ENCODE data around the gene TAC4. TPM values are rescaled to one million over a fixed set of nuclear protein-coding genes. Genes with fewer than 3 reads are reported as not detected.

The TAC4 gene
- total and polyA plus RNA-seq, 2 donors (not counting 1 experiment from before 2014, with no cell fraction given), result not detected

DNA sequence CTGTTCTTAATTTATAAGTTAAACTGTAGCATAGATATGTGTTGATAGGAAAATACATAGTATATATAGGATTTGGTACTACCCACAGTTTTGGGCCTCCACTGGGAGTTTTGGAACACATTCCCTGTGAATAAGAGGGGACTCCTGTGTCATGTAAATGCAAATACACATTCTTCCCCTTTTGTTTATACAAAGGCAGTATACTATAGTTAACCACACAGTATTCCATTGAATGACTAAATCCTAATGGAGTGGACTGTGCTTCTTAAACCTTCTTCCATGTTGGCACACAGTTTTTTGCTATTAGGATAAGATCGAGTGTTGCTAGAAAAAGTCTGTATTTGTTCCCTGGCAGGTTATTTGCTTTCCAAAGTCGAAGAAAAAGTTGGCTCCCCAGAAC, 22.2 kb downstream of the TAC4 start:
- Histone ChIP-seq H3K36me3 (ENCODE audit: control insufficient read depth, insufficient read depth, low read length) (peaks cover 8% of the 10 kb centered on the region), H3K4me1 (ENCODE audit: control insufficient read depth, extremely low read depth, insufficient read depth, low read length) (peaks cover 8% of the 10 kb centered on the region), H3K27ac (ENCODE audit: insufficient read depth, low read length) (no peak overlapping the region), H3K4me2 (ENCODE audit: extremely low read depth, insufficient read depth, low read length) (no peak overlapping the region), H3K4me3 (replicated peaks in 1 of 4; ENCODE audit: control extremely low read depth in 1 of 4, insufficient read depth in 1 of 4, low read depth in 3 of 4, low read length in 4 of 4) (no peak overlapping the region), H3K27me3 (ENCODE audit: control insufficient read depth, insufficient read depth, low read length) (no peaks in the 10 kb centered on the region), H2AFZ (ENCODE audit: low read length) (no peak overlapping the region), H4K20me1 (ENCODE audit: control insufficient read depth, extremely low read depth, insufficient read depth, low read length) (no peaks in the 10 kb centered on the region), H3K9me3 (ENCODE audit: control insufficient read depth, insufficient read depth, low read depth, low read length) (no peaks in the 10 kb centered on the region), H3K9ac (ENCODE audit: insufficient read depth, low read length) (no peak overlapping the region), H3K79me2 (ENCODE audit: control insufficient read depth, insufficient read depth, low read length) (no peaks in the 10 kb centered on the region)
- TF ChIP-seq, protein P1, sequence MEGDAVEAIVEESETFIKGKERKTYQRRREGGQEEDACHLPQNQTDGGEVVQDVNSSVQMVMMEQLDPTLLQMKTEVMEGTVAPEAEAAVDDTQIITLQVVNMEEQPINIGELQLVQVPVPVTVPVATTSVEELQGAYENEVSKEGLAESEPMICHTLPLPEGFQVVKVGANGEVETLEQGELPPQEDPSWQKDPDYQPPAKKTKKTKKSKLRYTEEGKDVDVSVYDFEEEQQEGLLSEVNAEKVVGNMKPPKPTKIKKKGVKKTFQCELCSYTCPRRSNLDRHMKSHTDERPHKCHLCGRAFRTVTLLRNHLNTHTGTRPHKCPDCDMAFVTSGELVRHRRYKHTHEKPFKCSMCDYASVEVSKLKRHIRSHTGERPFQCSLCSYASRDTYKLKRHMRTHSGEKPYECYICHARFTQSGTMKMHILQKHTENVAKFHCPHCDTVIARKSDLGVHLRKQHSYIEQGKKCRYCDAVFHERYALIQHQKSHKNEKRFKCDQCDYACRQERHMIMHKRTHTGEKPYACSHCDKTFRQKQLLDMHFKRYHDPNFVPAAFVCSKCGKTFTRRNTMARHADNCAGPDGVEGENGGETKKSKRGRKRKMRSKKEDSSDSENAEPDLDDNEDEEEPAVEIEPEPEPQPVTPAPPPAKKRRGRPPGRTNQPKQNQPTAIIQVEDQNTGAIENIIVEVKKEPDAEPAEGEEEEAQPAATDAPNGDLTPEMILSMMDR (conservative IDR thresholded peaks at IDR 0.05 in 1 of 2, IDR thresholded peaks at IDR 0.05 in 1 of 2; ENCODE audit: low read depth in 1 of 2, low read length in 2 of 2), result no peak
- TF ChIP-seq EZH2 (IDR thresholded peaks at IDR 0.05; ENCODE audit: low read length, missing control alignments), result no peak
- no peak for DNase-seq (ENCODE audit: low read depth in 2 of 2)

DNA sequence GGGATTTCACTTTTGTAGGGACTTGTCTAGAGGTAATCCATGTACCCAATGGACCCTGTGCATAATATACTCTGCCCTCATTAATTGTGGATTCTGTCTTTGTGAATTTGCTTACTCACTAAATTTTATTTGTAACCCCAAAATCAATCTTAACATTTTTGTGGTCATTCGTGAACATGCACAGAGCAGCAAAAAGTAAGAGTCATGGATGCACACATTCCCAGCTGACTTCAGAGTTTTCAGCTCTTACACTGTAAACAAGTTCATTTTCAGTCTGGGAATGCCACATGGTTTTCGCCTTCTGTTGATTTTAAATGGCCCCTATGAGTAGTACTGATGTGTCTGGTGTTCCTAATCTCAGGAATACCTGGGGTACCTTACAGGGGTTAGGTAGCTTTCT, 24.3 kb downstream of the TAC4 start:
- H3K27me3 ChIP-seq (ENCODE audit: control insufficient read depth, insufficient read depth, low read length), result no peaks in the 10 kb centered on the region
- no peak overlapping the region for H2AFZ ChIP-seq (ENCODE audit: low read length)
- H3K4me3 ChIP-seq (replicated peaks in 1 of 4; ENCODE audit: control extremely low read depth in 1 of 4, insufficient read depth in 1 of 4, low read depth in 3 of 4, low read length in 4 of 4), result no peak overlapping the region
- H3K79me2 ChIP-seq (ENCODE audit: control insufficient read depth, insufficient read depth, low read length), result no peaks in the 10 kb centered on the region
- TF ChIP-seq EZH2 (IDR thresholded peaks at IDR 0.05; ENCODE audit: low read length, missing control alignments), result no peak
- TF ChIP-seq, protein P1 (conservative IDR thresholded peaks at IDR 0.05 in 1 of 2, IDR thresholded peaks at IDR 0.05 in 1 of 2; ENCODE audit: low read depth in 1 of 2, low read length in 2 of 2), result no peak
- DNase-seq (ENCODE audit: low read depth in 2 of 2), result peak; percentile 17 to 81
- H4K20me1 ChIP-seq (ENCODE audit: control insufficient read depth, extremely low read depth, insufficient read depth, low read length), result no peaks in the 10 kb centered on the region
- H3K4me1 ChIP-seq (ENCODE audit: control insufficient read depth, extremely low read depth, insufficient read depth, low read length), result peaks cover 5% of the 10 kb centered on the region
- no peak overlapping the region for H3K9ac ChIP-seq (ENCODE audit: insufficient read depth, low read length)
- H3K27ac ChIP-seq (ENCODE audit: insufficient read depth, low read length), result peak overlapping the region; percentile 63
- peaks cover 8% of the 10 kb centered on the region for H3K36me3 ChIP-seq (ENCODE audit: control insufficient read depth, insufficient read depth, low read length)
- no peak overlapping the region for H3K4me2 ChIP-seq (ENCODE audit: extremely low read depth, insufficient read depth, low read length)
- no peaks in the 10 kb centered on the region for H3K9me3 ChIP-seq (ENCODE audit: control insufficient read depth, insufficient read depth, low read depth, low read length)

DNA sequence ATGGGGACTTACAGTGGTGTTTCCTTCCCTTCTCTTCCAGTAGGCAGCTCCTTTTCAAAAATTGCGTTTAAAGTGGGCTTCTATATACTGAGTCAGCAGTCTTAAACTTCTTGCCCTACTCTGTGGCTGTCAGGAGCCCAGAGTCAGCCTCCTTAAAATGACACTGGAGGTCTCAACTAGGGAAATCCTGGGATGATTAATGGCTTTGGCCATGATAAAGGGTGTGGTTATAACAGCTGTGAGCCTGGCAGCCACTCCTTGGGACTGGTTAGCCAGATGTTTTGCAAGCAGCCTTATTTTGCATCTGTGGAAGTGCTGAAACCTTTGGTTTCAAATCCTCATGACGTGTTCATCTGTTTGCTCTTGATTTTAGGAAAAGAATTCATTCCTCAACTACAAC, 25.0 kb downstream of the TAC4 start:
- TF ChIP-seq, protein P1 (conservative IDR thresholded peaks at IDR 0.05 in 1 of 2, IDR thresholded peaks at IDR 0.05 in 1 of 2; ENCODE audit: low read depth in 1 of 2, low read length in 2 of 2), result no peak
- TF ChIP-seq EZH2 (IDR thresholded peaks at IDR 0.05; ENCODE audit: low read length, missing control alignments), result no peak
- H2AFZ ChIP-seq (ENCODE audit: low read length), result no peak overlapping the region
- peak; percentile 34 to 84 for DNase-seq (ENCODE audit: low read depth in 2 of 2)
- no peak overlapping the region for H3K9ac ChIP-seq (ENCODE audit: insufficient read depth, low read length)
- H3K9me3 ChIP-seq (ENCODE audit: control insufficient read depth, insufficient read depth, low read depth, low read length), result no peaks in the 10 kb centered on the region
- H3K36me3 ChIP-seq (ENCODE audit: control insufficient read depth, insufficient read depth, low read length), result peaks cover 8% of the 10 kb centered on the region
- no peaks in the 10 kb centered on the region for H3K79me2 ChIP-seq (ENCODE audit: control insufficient read depth, insufficient read depth, low read length)
- peak overlapping the region; percentile 63 for H3K27ac ChIP-seq (ENCODE audit: insufficient read depth, low read length)
- H3K4me2 ChIP-seq (ENCODE audit: extremely low read depth, insufficient read depth, low read length), result no peak overlapping the region
- no peak overlapping the region for H3K4me3 ChIP-seq (replicated peaks in 1 of 4; ENCODE audit: control extremely low read depth in 1 of 4, insufficient read depth in 1 of 4, low read depth in 3 of 4, low read length in 4 of 4)
- H4K20me1 ChIP-seq (ENCODE audit: control insufficient read depth, extremely low read depth, insufficient read depth, low read length), result no peaks in the 10 kb centered on the region
- H3K4me1 ChIP-seq (ENCODE audit: control insufficient read depth, extremely low read depth, insufficient read depth, low read length), result peaks cover 3% of the 10 kb centered on the region
- no peaks in the 10 kb centered on the region for H3K27me3 ChIP-seq (ENCODE audit: control insufficient read depth, insufficient read depth, low read length)
